HCT116 (cell line): ENCODE measurements around the gene RTN4RL1. TPM values are rescaled to one million over a fixed set of nuclear protein-coding genes. Genes with fewer than 3 reads are reported as not detected.

ENCODE experiments used
- ATAC-seq: fragments of 200-7000 bp; cut with Tn5 transposase; 2 replicates; pipeline ENCODE4 v1.9.1; 2020; ENCODE audit warnings: mild to moderate bottlenecking, moderate library complexity
- BruUV-seq: library from RNA; stranded (reverse); fragments of 400-500 nt; replicated peaks from 2 replicates; lab custom pipeline; 2021; lab: Mats Ljungman, UMichigan
- CTCF ChIA-PET: fragments of 300-600 bp; sonication (Branson Sonifier 250); formaldehyde crosslinking; loops from one replicate; lab custom pipeline; 2021; ENCODE audit warnings: antibody characterized with exemption; lab: Charles Lee
- POLR2A ChIA-PET: fragments of 300-600, 350-600 bp; sonication (Branson Sonifier 250); formaldehyde crosslinking; loops from one replicate; lab custom pipeline; 2021; ENCODE audit warnings: antibody characterized with exemption; lab: Charles Lee
- RAD21 ChIA-PET, 2 experiments: fragments of 300-600 bp; sonication (Branson Sonifier 250); formaldehyde crosslinking; loops; one replicate each; lab custom pipeline; 2023; ENCODE audit warnings: low total read pairs in 2 of 2; ENCODE audit not compliant: uncharacterized antibody in 2 of 2, unreplicated experiment in 2 of 2, low non-redundant PET in 1 of 2; lab: Charles Lee
- DNase-seq: peaks from one replicate; pipeline ENCODE4 v3.0.0-alpha.2; 2010; ENCODE audit warnings: low read depth, low spot score
- H2AFZ ChIP-seq: fragments of 200-600 bp; shearing (Covaris generic), sonication (generic); 2 replicates; pipeline ENCODE4 v1.6.1; 2017; ENCODE audit warnings: low read depth, mixed run types, mixed read lengths, antibody characterized with exemption, low read length; ENCODE audit not compliant: poor library complexity, severe bottlenecking
- H3K27ac ChIP-seq: 2 replicates; pipeline ENCODE4 v1.5.1; 2012; ENCODE audit warnings: low read depth, low read length
- H3K27me3 ChIP-seq: fragments of 200-600 bp; sonication (generic); 2 replicates; pipeline ENCODE4 v1.6.1; 2016; ENCODE audit warnings: mixed run types, low read length, mixed read lengths; ENCODE audit not compliant: insufficient read depth
- H3K36me3 ChIP-seq, 2 experiments: fragments of 200-500 bp in 1 of 2; fragments of 200-600 bp in 1 of 2; sonication (Bioruptor generic) in 1 of 2; sonication (generic) in 1 of 2; 2 replicates each; pipeline versions ENCODE4 v1.5.1 to v1.6.1; 2014 to 2016; ENCODE audit warnings: low read length in 2 of 2, inconsistent platforms in 1 of 2, mixed read lengths in 1 of 2, mixed run types in 1 of 2; ENCODE audit not compliant: insufficient read depth in 2 of 2, control insufficient read depth in 1 of 2
- H3K4me1 ChIP-seq, 2 experiments: fragments of 200-600 bp in 1 of 2; sonication (generic) in 1 of 2; 2 replicates each; pipeline versions ENCODE4 v1.5.1 to v1.6.1; 2012 to 2017; ENCODE audit warnings: low read length in 2 of 2, inconsistent platforms in 1 of 2, mild to moderate bottlenecking in 1 of 2, mixed read lengths in 1 of 2, mixed run types in 1 of 2, moderate library complexity in 1 of 2; ENCODE audit not compliant: insufficient read depth in 2 of 2, control insufficient read depth in 1 of 2
- H3K4me2 ChIP-seq: fragments of 200-600 bp; sonication (generic); 2 replicates; pipeline ENCODE4 v1.6.1; 2017; ENCODE audit warnings: mixed run types, low read length, mixed read lengths
- H3K4me3 ChIP-seq, 2 experiments: fragments of 200-600 bp in 1 of 2; sonication (generic) in 1 of 2; replicated peaks in 1 of 2; 2 replicates each; pipeline ENCODE4 v1.5.1; 2011 to 2016; ENCODE audit warnings: low read length in 2 of 2, control low read depth in 1 of 2, low read depth in 1 of 2, mild to moderate bottlenecking in 1 of 2, mixed read lengths in 1 of 2, mixed run types in 1 of 2
- H3K79me2 ChIP-seq: fragments of 200-600 bp; sonication (generic); 2 replicates; pipeline ENCODE4 v1.6.1; 2017; ENCODE audit warnings: mild to moderate bottlenecking, mixed run types, low read length, moderate library complexity, mixed read lengths; ENCODE audit not compliant: insufficient read depth
- H3K9ac ChIP-seq: fragments of 200-600 bp; sonication (generic); 2 replicates; pipeline ENCODE4 v1.6.1; 2016; ENCODE audit warnings: low read length, mixed read lengths
- H3K9me2 ChIP-seq: fragments of 200-600 bp; sonication (generic), shearing (Covaris generic); 2 replicates; pipeline ENCODE4 v1.6.1; 2017; ENCODE audit warnings: mixed run types, mild to moderate bottlenecking, moderate library complexity; ENCODE audit not compliant: insufficient read depth
- H3K9me3 ChIP-seq, 2 experiments: fragments of 200-500 bp in 1 of 2; fragments of 200-600 bp in 1 of 2; sonication (Bioruptor generic) in 1 of 2; sonication (generic) in 1 of 2; 2 replicates each; pipeline ENCODE4 v1.6.1; 2014 to 2017; ENCODE audit warnings: low read length in 2 of 2, mixed read lengths in 2 of 2, inconsistent platforms in 1 of 2, low read depth in 1 of 2, mild to moderate bottlenecking in 1 of 2, mixed run types in 1 of 2, moderate library complexity in 1 of 2; ENCODE audit not compliant: control insufficient read depth in 1 of 2, insufficient read depth in 1 of 2
- H4K20me1 ChIP-seq: fragments of 200-600 bp; sonication (generic), shearing (Covaris generic); 2 replicates; pipeline ENCODE4 v1.6.1; 2017; ENCODE audit warnings: mixed run types, mild to moderate bottlenecking, moderate library complexity; ENCODE audit not compliant: insufficient read depth
- ELF1 ChIP-seq: IDR thresholded peaks from 2 replicates; pipeline ENCODE4 v1.6.1; 2012; ENCODE audit warnings: low read depth, borderline replicate concordance
- JUND ChIP-seq: IDR thresholded peaks from 2 replicates; pipeline ENCODE4 v1.6.1; 2012
- RAD21 ChIP-seq: IDR thresholded peaks from 2 replicates; pipeline ENCODE4 v1.6.1; 2012; ENCODE audit warnings: low read depth, mild to moderate bottlenecking
- SIN3A ChIP-seq: IDR thresholded peaks from 2 replicates; pipeline ENCODE4 v1.6.1; 2012; ENCODE audit warnings: low read depth
- YY1 ChIP-seq: IDR thresholded peaks from 2 replicates; pipeline ENCODE4 v1.6.1; 2011; ENCODE audit warnings: low read length, low read depth, moderate library complexity, mild to moderate bottlenecking; ENCODE audit not compliant: insufficient replicate concordance; ENCODE audit errors: extremely low read depth
- ZFX ChIP-seq: fragments of 450-650 bp; IDR thresholded peaks from 2 replicates; pipeline ENCODE4 v1.6.1; 2017
- intact Hi-C: fragments of 100-400 bp; cut with micrococcal nuclease; formaldehyde crosslinking; loops from 2 replicates; pipeline ENCODE4 v1.10.0; 2022
- total RNA-seq: library from RNA; stranded (reverse); gene quantifications from one replicate; pipeline ENCODE4 v1.2.1, GENCODE V29; 2021; ENCODE audit not compliant: unreplicated experiment
- TF ChIP-seq, protein P1 (sequence below), 3 experiments: fragments of 200-600 bp in 1 of 3; sonication (generic) in 1 of 3; IDR thresholded peaks in 2 of 3; conservative IDR thresholded peaks in 1 of 3; 2 replicates each; pipeline ENCODE4 v1.5.1; 2012 to 2017; ENCODE audit warnings: low read depth in 2 of 3, low read length in 2 of 3, antibody characterized with exemption in 1 of 3, borderline replicate concordance in 1 of 3, control low read depth in 1 of 3, mild to moderate bottlenecking in 1 of 3, mixed read lengths in 1 of 3, mixed run types in 1 of 3, moderate library complexity in 1 of 3; ENCODE audit not compliant: insufficient read depth in 1 of 3

Gene RTN4RL1
- total RNA-seq, 1 experiment from 2014 or later: 3.7 TPM

DNA sequence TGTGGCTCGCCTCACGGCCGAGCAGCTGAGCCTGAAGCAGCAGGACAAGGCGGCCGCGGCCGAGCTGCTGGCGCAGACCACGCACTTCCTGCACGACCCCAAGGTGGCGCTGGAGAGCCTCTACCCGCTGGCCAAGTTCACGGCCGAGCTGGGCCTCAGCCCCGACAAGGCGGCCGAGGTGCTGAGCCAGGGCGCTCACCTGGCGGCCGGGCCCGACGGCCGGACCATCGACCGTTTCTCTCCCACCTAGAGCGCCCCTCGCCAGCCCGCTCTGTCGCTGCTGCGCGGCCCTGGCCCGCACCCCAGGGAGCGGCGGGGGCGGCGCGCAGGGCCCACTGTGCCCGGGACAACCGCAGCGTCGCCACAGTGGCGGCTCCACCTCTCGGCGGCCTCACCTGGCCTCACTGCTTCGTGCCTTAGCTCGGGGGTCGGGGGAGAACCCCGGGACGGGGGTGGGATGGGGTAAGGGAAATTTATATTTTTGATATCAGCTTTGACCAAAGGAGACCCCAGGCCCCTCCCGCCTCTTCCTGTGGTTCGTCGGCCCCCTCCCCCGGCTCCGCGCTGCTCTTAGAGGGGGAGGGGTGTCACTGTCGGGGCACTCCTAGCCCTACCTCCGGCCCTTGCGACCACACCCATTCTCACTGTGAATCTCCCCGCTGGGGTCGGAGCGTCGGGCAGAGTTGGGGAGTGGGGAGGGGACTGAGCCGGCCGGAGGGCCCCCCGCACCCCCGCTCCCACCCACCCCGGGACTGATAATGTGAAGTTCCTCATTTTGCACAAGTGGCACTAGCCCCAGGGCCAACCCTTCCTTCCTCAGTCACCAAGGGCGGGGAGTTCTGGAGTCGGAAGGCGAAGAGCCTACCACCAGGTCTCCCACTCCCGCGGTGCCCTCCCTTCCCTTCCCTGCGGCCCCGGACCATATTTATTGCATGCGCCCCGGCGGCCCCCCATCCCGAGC, 33.7 kb upstream of the RTN4RL1 start:
- intact Hi-C loops: loop anchor here (1.0 kb wide), 1 partner anchor 185 kb away; no protein-coding TSS in a partner anchor
- no peaks in the 10 kb centered on the region for H3K9me2 ChIP-seq

More for the DNA sequence above, 33.7 kb upstream of the RTN4RL1 start:
- H3K4me1 ChIP-seq: peaks cover 0 to 23% of the 10 kb centered on the region in 2 experiments; a peak in 3 of 4 replicates
- ChIA-PET RAD21 (interaction anchor here (1.1 to 2.1 kb wide), 3 partner anchors 150 to 186 kb away, joined by 5 to 21 read pairs (median 20); no protein-coding TSS in a partner anchor), CTCF (interaction anchor here (0.7 to 8.0 kb wide), 18 partner anchors 9 to 357 kb away, joined by 3 to 200 read pairs (median 4); partner anchors contain the start of genes SMG6, SRR and TSR1), POLR2A (no interaction called here)
- no peaks in the 10 kb centered on the region for H4K20me1 ChIP-seq
- peak overlapping the region in 1 of 2 experiments; percentile 40; a peak in 2 of 4 replicates for H3K4me3 ChIP-seq
- BruUV-seq: no TSS peak
- no peaks in the 10 kb centered on the region for H3K79me2 ChIP-seq
- H3K9me3 ChIP-seq: no peaks in the 10 kb centered on the region
- H2AFZ ChIP-seq: no peak overlapping the region
- H3K27ac ChIP-seq: no peak overlapping the region
- no peak for TF ChIP-seq SIN3A
- TF ChIP-seq RAD21: peak; percentile 83
- TF ChIP-seq ELF1: no peak
- TF ChIP-seq JUND: no peak
- TF ChIP-seq, protein P1, sequence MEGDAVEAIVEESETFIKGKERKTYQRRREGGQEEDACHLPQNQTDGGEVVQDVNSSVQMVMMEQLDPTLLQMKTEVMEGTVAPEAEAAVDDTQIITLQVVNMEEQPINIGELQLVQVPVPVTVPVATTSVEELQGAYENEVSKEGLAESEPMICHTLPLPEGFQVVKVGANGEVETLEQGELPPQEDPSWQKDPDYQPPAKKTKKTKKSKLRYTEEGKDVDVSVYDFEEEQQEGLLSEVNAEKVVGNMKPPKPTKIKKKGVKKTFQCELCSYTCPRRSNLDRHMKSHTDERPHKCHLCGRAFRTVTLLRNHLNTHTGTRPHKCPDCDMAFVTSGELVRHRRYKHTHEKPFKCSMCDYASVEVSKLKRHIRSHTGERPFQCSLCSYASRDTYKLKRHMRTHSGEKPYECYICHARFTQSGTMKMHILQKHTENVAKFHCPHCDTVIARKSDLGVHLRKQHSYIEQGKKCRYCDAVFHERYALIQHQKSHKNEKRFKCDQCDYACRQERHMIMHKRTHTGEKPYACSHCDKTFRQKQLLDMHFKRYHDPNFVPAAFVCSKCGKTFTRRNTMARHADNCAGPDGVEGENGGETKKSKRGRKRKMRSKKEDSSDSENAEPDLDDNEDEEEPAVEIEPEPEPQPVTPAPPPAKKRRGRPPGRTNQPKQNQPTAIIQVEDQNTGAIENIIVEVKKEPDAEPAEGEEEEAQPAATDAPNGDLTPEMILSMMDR (IDR thresholded peaks at IDR 0.05 in 2 of 3, conservative IDR thresholded peaks at IDR 0.05 in 1 of 3; ENCODE audit: borderline replicate concordance in 1 of 3, insufficient read depth in 1 of 3, low read depth in 2 of 3, low read length in 2 of 3): peak; percentile 59 to 84 (median 67)
- TF ChIP-seq YY1: peak; percentile 27
- peak; percentile 57; the same call in 1 of the 2 replicates for TF ChIP-seq ZFX
- DNase-seq (no peak), ATAC-seq (peak; percentile 82)
- no peaks in the 10 kb centered on the region for H3K36me3 ChIP-seq
- no peaks in the 10 kb centered on the region for H3K27me3 ChIP-seq
- peak overlapping the region; percentile 69 for H3K4me2 ChIP-seq
- H3K9ac ChIP-seq: peak overlapping the region; percentile 38; the same call in 1 of the 2 replicates
